Stomach (tissue), 9 donors: Measurements from ENCODE around the gene SF3B1. TPM values are rescaled to one million over a fixed set of nuclear protein-coding genes. Genes with fewer than 3 reads are reported as not detected.
"Not testable (repeated sequence)": the region's sequence is repeated elsewhere in the genome, so short reads cannot be mapped to it uniquely, and the experiment has no call there.

Source experiments
- DNase-seq, 2 donors: peaks; one replicate each; pipeline versions ENCODE4 v3.0.0 to v3.0.0-alpha.2; 2013 to 2019
- H3K27ac ChIP-seq, 5 donors: fragments of 200-600 bp in 4 of 5; sonication (generic) in 4 of 5; one replicate each; pipeline ENCODE4 v1.5.1; 2013 to 2019; ENCODE audit warnings: mild to moderate bottlenecking in 1 of 5, moderate library complexity in 1 of 5
- H3K27me3 ChIP-seq, 3 donors: fragments of 200-600 bp; sonication (generic); one replicate each; pipeline ENCODE4 v1.5.1; 2017 to 2019; ENCODE audit warnings: mixed run types in 1 of 3
- H3K36me3 ChIP-seq, 4 donors: fragments of 200-600 bp; sonication (generic); 1 replicate in 3 of 4; 2 replicates in 1 of 4; pipeline ENCODE4 v1.5.1; 2016 to 2019
- H3K4me1 ChIP-seq, 4 donors: fragments of 200-600 bp; sonication (generic); one replicate each; pipeline ENCODE4 v1.5.1; 2016 to 2019
- H3K4me3 ChIP-seq, 4 donors: fragments of 200-600 bp; sonication (generic) in 3 of 4; one replicate each; pipeline ENCODE4 v1.5.1; 2016 to 2019; ENCODE audit warnings: mild to moderate bottlenecking in 1 of 4
- H3K9me3 ChIP-seq, 4 donors: fragments of 200-600 bp; sonication (generic); one replicate each; pipeline ENCODE4 v1.5.1; 2016 to 2019
- CTCF ChIP-seq, 7 experiments: fragments of 450-650 bp in 4 of 7; fragments of 200-600 bp in 3 of 7; sonication (generic) in 3 of 7; IDR thresholded peaks; one replicate each; pipeline ENCODE4 v1.5.1; 2016 to 2019; ENCODE audit warnings: antibody characterized with exemption in 7 of 7, control low read depth in 2 of 7, mild to moderate bottlenecking in 1 of 7
- EP300 ChIP-seq: sonication (generic); formaldehyde crosslinking; IDR thresholded peaks from one replicate; pipeline ENCODE4 v1.6.1; 2017; ENCODE audit warnings: antibody characterized with exemption
- POLR2A ChIP-seq, 4 donors: fragments of 450-650 bp; IDR thresholded peaks; one replicate each; pipeline ENCODE4 v1.6.1; 2016; ENCODE audit warnings: antibody characterized with exemption in 4 of 4, control low read depth in 2 of 4, mild to moderate bottlenecking in 1 of 4, moderate library complexity in 1 of 4
- POLR2AphosphoS5 ChIP-seq, 3 donors: sonication (generic); formaldehyde crosslinking; IDR thresholded peaks; one replicate each; pipeline ENCODE4 v1.6.1; 2016; ENCODE audit warnings: antibody characterized with exemption in 3 of 3
- WGBS, 5 donors: extraction: QIAGEN DNeasy Blood & Tissue Kit in 3 of 5; methylation state at CpG; one replicate each; pipeline versions ENCODE4 v1.1.5 to v1.1.7; 2013 to 2018; 5-methylcytosine and 5-hydroxymethylcytosine counted together
- intact Hi-C: fragments of 100-400 bp; cut with DNase I; formaldehyde crosslinking; loops from one replicate; pipeline ENCODE4 v1.15.1; 2023; ENCODE audit warnings: low total_unique reads
- polyA plus RNA-seq, 3 donors: library from polyadenylated mRNA; stranded (reverse); fragments of 200-250 nt; gene quantifications; one replicate each; pipeline ENCODE4 v1.2.3, GENCODE V29; 2013
- total RNA-seq, 5 donors: library from RNA; depleted of rRNA; stranded (reverse); fragments of >200 nt; gene quantifications; one replicate each; pipeline versions ENCODE4 v1.1.0 to v1.2.3, GENCODE V29; 2014 to 2016
- donor health status: healthy with polysubstance abuse.
- donor health status: Bipolar disorder and iron deficiency.
- donor health status: healthy.

Gene SF3B1
- total and polyA plus RNA-seq, 8 donors: 47.4 to 520 (median 245) TPM

- peak overlapping the region in 4 of 5 donors; percentile 94 to 99 (median 97) for H3K27ac ChIP-seq
- TF ChIP-seq POLR2A (IDR thresholded peaks at IDR 0.05) (no peak), EP300 (no peak), POLR2AphosphoS5 (IDR thresholded peaks at IDR 0.05) (no peak), CTCF (IDR thresholded peaks at IDR 0.05) (no peak)
- intact Hi-C loops: no loop called here
- no peaks in the 10 kb centered on the region for H3K27me3 ChIP-seq
- peak overlapping the region; percentile 83 to 98 (median 93) for H3K4me3 ChIP-seq
- 0 to 1% (median 0%) methylated on average over 11 of the region's 11 CpGs for WGBS, 5 donors
- peak in 1 of 2 donors; percentile 34 for DNase-seq
- H3K36me3 ChIP-seq: peaks cover 0 to 7% (median 6%) of the 10 kb centered on the region in 4 donors
- H3K9me3 ChIP-seq: no peaks in the 10 kb centered on the region
- peaks cover 36 to 61% (median 57%) of the 10 kb centered on the region in 4 donors for H3K4me1 ChIP-seq
Measured at GRCh38 chr2:197433780-197434438, 919 bp downstream of the SF3B1 start.

GRCh38 chr2:197432527-197432926 lies 2.3 kb downstream of the SF3B1 start:
- Histone ChIP-seq H3K27ac (peak overlapping the region in 2 of 5 donors; percentile 1 to 53), H3K4me1 (peaks cover 44 to 75% (median 69%) of the 10 kb centered on the region in 4 donors), H3K36me3 (peaks cover 0 to 14% (median 6%) of the 10 kb centered on the region in 4 donors), H3K4me3 (peak overlapping the region in 3 of 4 donors; percentile 83 to 97 (median 89))
- H3K9me3 ChIP-seq, DNase-seq, H3K27me3 ChIP-seq, intact Hi-C loops: not testable (repeated sequence)
- WGBS, 5 donors: 67 to 85% (median 75%) methylated on average over 6 of the region's 6 CpGs

- H3K27me3 ChIP-seq: no peaks in the 10 kb centered on the region
- H3K4me3 ChIP-seq: peak overlapping the region in 2 of 4 donors; percentile 5 to 83
- H3K4me1 ChIP-seq: peaks cover 50 to 81% (median 74%) of the 10 kb centered on the region in 4 donors
- H3K36me3 ChIP-seq: peaks cover 0 to 14% (median 6%) of the 10 kb centered on the region in 4 donors
- H3K9me3 ChIP-seq: no peaks in the 10 kb centered on the region
- intact Hi-C loops: no loop called here
- no peak for DNase-seq
- peak overlapping the region in 3 of 5 donors; percentile 35 to 53 (median 35) for H3K27ac ChIP-seq
- TF ChIP-seq POLR2A (IDR thresholded peaks at IDR 0.05) (no peak), CTCF (IDR thresholded peaks at IDR 0.05) (no peak), POLR2AphosphoS5 (IDR thresholded peaks at IDR 0.05) (no peak), EP300 (no peak)
- WGBS, 5 donors: 41 to 64% (median 51%) methylated on average over 6 of the region's 6 CpGs
Measured at GRCh38 chr2:197431858-197432257, 3.0 kb downstream of the SF3B1 start.

GRCh38 chr2:197427986-197428385 lies 6.8 kb downstream of the SF3B1 start:
- 93 to 98% (median 96%) methylated on average over 3 of the region's 3 CpGs for WGBS, 5 donors
- peaks cover 0 to 21% (median 17%) of the 10 kb centered on the region in 4 donors for H3K36me3 ChIP-seq
- no peak for TF ChIP-seq POLR2AphosphoS5 (IDR thresholded peaks at IDR 0.05)
- no peak for TF ChIP-seq EP300
- no peak for TF ChIP-seq POLR2A (IDR thresholded peaks at IDR 0.05)
- no peak for TF ChIP-seq CTCF (IDR thresholded peaks at IDR 0.05)
- H3K27me3 ChIP-seq: no peaks in the 10 kb centered on the region
- no peak for DNase-seq
- no peak overlapping the region for H3K4me3 ChIP-seq
- H3K27ac ChIP-seq: no peak overlapping the region
- H3K9me3 ChIP-seq: no peaks in the 10 kb centered on the region
- intact Hi-C loops: no loop called here
- H3K4me1 ChIP-seq: peaks cover 68 to 100% (median 94%) of the 10 kb centered on the region in 4 donors
